Panc1 (cell line): ENCODE data around the gene SNRPD3. TPM values are rescaled to one million over a fixed set of nuclear protein-coding genes. Genes with fewer than 3 reads are reported as not detected.
"Not testable (repeated sequence)": the region's sequence is repeated elsewhere in the genome, so short reads cannot be mapped to it uniquely, and the experiment has no call there.

Experiments
- ATAC-seq: fragments of 200-7000 bp; cut with Tn5 transposase; 2 replicates; pipeline ENCODE4 v1.9.1; 2020; ENCODE audit warnings: mild to moderate bottlenecking, moderate library complexity
- BruUV-seq: library from RNA; stranded (reverse); fragments of 400-500 nt; replicated peaks from 2 replicates; lab custom pipeline; 2021; lab: Mats Ljungman, UMichigan
- CTCF ChIA-PET: fragments of 300-600 bp; sonication (Branson Sonifier 250); formaldehyde crosslinking; loops from one replicate; lab custom pipeline; 2022; ENCODE audit warnings: antibody characterized with exemption; lab: Charles Lee
- POLR2A ChIA-PET: fragments of 300-600 bp; sonication (Branson Sonifier 250); formaldehyde crosslinking; loops from one replicate; lab custom pipeline; 2022; ENCODE audit warnings: antibody characterized with exemption; lab: Charles Lee
- DNase-seq: peaks from one replicate; pipeline ENCODE4 v3.0.0-alpha.2; 2010; ENCODE audit warnings: low read depth, low spot score
- H3K27ac ChIP-seq: 2 replicates; pipeline ENCODE4 v1.5.1; 2011; ENCODE audit warnings: mild to moderate bottlenecking, low read length, inconsistent platforms
- H3K27me3 ChIP-seq: fragments of 200-500 bp; sonication (Bioruptor generic); 2 replicates; pipeline ENCODE4 v1.6.0; 2014; ENCODE audit warnings: low read length, inconsistent platforms; ENCODE audit not compliant: control insufficient read depth, insufficient read depth
- H3K36me3 ChIP-seq: fragments of 200-500 bp; sonication (Bioruptor generic); 2 replicates; pipeline ENCODE4 v1.5.1; 2014; ENCODE audit warnings: inconsistent platforms, mild to moderate bottlenecking, low read length, moderate library complexity; ENCODE audit not compliant: control insufficient read depth, insufficient read depth
- H3K4me1 ChIP-seq: 2 replicates; pipeline ENCODE4 v1.5.1; 2011; ENCODE audit warnings: inconsistent platforms, mild to moderate bottlenecking, low read length, moderate library complexity; ENCODE audit not compliant: control insufficient read depth, insufficient read depth
- H3K4me3 ChIP-seq, 2 experiments: 2 replicates each; pipeline ENCODE4 v1.5.1; 2011 to 2012; ENCODE audit warnings: low read depth in 2 of 2, low read length in 2 of 2, mild to moderate bottlenecking in 2 of 2, inconsistent platforms in 1 of 2, moderate library complexity in 1 of 2
- H3K9me3 ChIP-seq: fragments of 200-500 bp; sonication (Bioruptor generic); 2 replicates; pipeline ENCODE4 v1.5.1; 2014; ENCODE audit warnings: low read depth, mild to moderate bottlenecking, inconsistent platforms, low read length, moderate library complexity; ENCODE audit not compliant: control insufficient read depth, insufficient read depth
- CTCF ChIP-seq: fragments of 450-650 bp; IDR thresholded peaks from 2 replicates; pipeline ENCODE4 v1.5.1; 2017; ENCODE audit warnings: mild to moderate bottlenecking
- POLR2AphosphoS5 ChIP-seq: IDR thresholded peaks from 2 replicates; pipeline ENCODE4 v1.6.1; 2012; ENCODE audit warnings: mild to moderate bottlenecking, low read depth, low read length, moderate library complexity
- REST ChIP-seq, 2 experiments: IDR thresholded peaks; 2 replicates each; pipeline ENCODE4 v1.6.1; 2011 to 2012; ENCODE audit warnings: low read depth in 2 of 2, control low read depth in 1 of 2, low read length in 1 of 2, mild to moderate bottlenecking in 1 of 2, moderate library complexity in 1 of 2; ENCODE audit not compliant: insufficient read depth in 1 of 2
- SIN3A ChIP-seq: IDR thresholded peaks from 2 replicates; pipeline ENCODE4 v1.6.1; 2012; ENCODE audit warnings: low read depth, mild to moderate bottlenecking, low read length, moderate library complexity, borderline replicate concordance; ENCODE audit not compliant: insufficient read depth
- TCF7L2 ChIP-seq: IDR thresholded peaks from 2 replicates; pipeline ENCODE4 v1.6.1; 2011; ENCODE audit warnings: mild to moderate bottlenecking, low read depth, low read length, inconsistent platforms
- in situ Hi-C: cut with HindIII; loops from 2 replicates; pipeline ENCODE4 v1.10.0; 2016; ENCODE audit warnings: low sequenced_read_pairs, low pct_unique_long_range_greater_than_20kb
- intact Hi-C: fragments of 100-400 bp; cut with micrococcal nuclease; formaldehyde crosslinking; loops from one replicate; pipeline ENCODE4 v1.10.0; 2022; ENCODE audit not compliant: unreplicated experiment
- total RNA-seq: library from RNA; stranded (reverse); gene quantifications from one replicate; pipeline ENCODE4 v1.2.1, GENCODE V29; 2021; ENCODE audit not compliant: unreplicated experiment

SNRPD3 gene
- total RNA-seq, 1 experiment from 2014 or later: 89.4 TPM

DNA sequence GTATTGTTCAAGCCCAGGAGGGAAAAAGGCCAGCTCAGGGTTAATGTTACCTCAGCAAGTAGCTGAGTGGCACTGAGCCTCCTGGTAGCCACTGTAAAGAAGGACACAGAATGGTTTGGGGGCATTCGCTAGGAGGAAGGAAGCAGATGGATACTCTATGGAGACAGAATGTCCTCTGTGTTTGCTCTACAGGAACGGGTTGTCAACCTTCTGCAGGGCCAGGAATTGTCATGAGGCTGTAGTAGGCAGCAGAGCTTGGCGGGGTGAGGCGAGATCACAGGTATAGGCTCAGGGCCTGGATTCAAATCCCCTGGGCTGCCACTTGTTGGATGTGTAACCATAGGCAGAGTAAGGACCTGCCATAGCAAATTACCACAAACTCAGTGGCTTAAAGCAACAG is 40.1 kb downstream of the SNRPD3 start:
- ATAC-seq (no peak), DNase-seq (no peak)
- no peak for TF ChIP-seq TCF7L2
- TF ChIP-seq REST (IDR thresholded peaks at IDR 0.05; ENCODE audit: insufficient read depth in 1 of 2, low read depth in 2 of 2, low read length in 1 of 2): no peak
- no peak for TF ChIP-seq CTCF
- POLR2A ChIA-PET: no interaction called here
- BruUV-seq: no TSS peak
- no peak overlapping the region for H3K27ac ChIP-seq
- H3K27me3 ChIP-seq: no peaks in the 10 kb centered on the region
- peaks cover 4% of the 10 kb centered on the region; the same call in 1 of the 2 replicates for H3K4me1 ChIP-seq
- H3K9me3 ChIP-seq: no peaks in the 10 kb centered on the region
- H3K36me3 ChIP-seq: no peaks in the 10 kb centered on the region
- intact Hi-C loops (no loop called here), in situ Hi-C loops (no loop called here)
- CTCF ChIA-PET: no interaction called here
- no peak overlapping the region for H3K4me3 ChIP-seq

DNA sequence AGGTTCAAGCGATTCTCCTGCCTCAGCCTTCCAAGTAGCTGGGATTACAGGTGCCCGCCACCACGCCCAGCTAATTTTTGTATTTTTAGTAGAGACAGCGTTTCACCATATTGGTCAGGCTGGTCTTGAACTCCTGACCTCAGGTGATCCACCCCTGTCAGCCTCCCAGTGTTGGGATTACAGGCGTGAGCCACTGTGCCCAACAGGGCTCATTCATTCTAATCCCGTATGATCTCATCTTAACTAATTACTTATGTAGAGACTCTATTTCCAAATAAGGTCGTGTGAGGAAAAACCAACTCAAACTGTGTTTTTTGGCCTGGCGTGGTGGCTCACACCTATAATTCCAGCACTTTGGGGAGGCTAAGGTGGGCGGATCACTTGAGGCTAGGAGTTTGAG is 41.3 kb downstream of the SNRPD3 start:
- POLR2A ChIA-PET, BruUV-seq, H3K4me1 ChIP-seq, H3K9me3 ChIP-seq, ATAC-seq, H3K4me3 ChIP-seq, in situ Hi-C loops, intact Hi-C loops, DNase-seq, H3K27ac ChIP-seq, H3K27me3 ChIP-seq, H3K36me3 ChIP-seq: not testable (repeated sequence)
- CTCF ChIA-PET: interaction anchor here (0.7 kb wide), 1 partner anchor 390 kb away, joined by 5 read pairs; no protein-coding TSS in a partner anchor

GRCh38 chr22:24599514-24599913 is 43.7 kb downstream of the SNRPD3 start:
- DNase-seq: no peak
- no peak overlapping the region for H3K4me3 ChIP-seq
- in situ Hi-C loops (no loop called here), intact Hi-C loops (no loop called here)
- no peak for ATAC-seq
- ChIA-PET CTCF (no interaction called here), POLR2A (no interaction called here)
- H3K4me1 ChIP-seq: no peaks in the 10 kb centered on the region
- no peaks in the 10 kb centered on the region for H3K9me3 ChIP-seq
- BruUV-seq: no TSS peak
- no peak for TF ChIP-seq CTCF
- TF ChIP-seq REST (IDR thresholded peaks at IDR 0.05; ENCODE audit: insufficient read depth in 1 of 2, low read depth in 2 of 2, low read length in 1 of 2): no peak
- no peak for TF ChIP-seq TCF7L2
- no peak for TF ChIP-seq POLR2AphosphoS5
- TF ChIP-seq SIN3A: no peak
- no peak overlapping the region for H3K27ac ChIP-seq
- H3K36me3 ChIP-seq: no peaks in the 10 kb centered on the region
- H3K27me3 ChIP-seq: no peaks in the 10 kb centered on the region
